GM10266 (cell line): ENCODE results near the gene P2RY12.

Experiments
- DNase-seq: peaks from one replicate; pipeline ENCODE4 v3.0.0; 2012; ENCODE audit errors: extremely low spot score
- TF ChIP-seq, protein P1 (sequence below): IDR thresholded peaks from 2 replicates; pipeline ENCODE4 v1.5.1; 2012; ENCODE audit warnings: mild to moderate bottlenecking, low read depth; ENCODE audit not compliant: control insufficient read depth, insufficient read depth; ENCODE audit errors: missing control alignments

P2RY12 gene

DNA sequence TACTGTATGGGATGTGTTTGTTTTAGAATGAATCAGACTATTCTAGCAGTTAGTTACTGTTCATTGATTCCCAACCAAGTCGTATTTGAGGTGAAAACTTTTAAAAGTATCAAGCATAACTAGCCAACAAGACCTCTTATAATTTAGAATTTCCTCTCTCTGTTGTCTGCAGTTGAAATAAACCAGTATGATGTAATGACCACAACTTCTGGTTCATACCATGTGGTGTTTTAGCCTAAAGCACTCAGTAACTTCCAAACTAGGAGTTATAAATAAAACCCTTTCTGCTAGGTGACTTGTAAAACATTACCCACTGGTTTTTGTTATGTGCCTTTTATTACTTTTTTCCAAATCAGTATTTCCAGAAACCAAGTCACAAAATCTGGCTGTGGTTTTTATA lies 19.8 kb upstream of the P2RY12 start:
- peak; percentile 21 for DNase-seq
- TF ChIP-seq, protein P1, sequence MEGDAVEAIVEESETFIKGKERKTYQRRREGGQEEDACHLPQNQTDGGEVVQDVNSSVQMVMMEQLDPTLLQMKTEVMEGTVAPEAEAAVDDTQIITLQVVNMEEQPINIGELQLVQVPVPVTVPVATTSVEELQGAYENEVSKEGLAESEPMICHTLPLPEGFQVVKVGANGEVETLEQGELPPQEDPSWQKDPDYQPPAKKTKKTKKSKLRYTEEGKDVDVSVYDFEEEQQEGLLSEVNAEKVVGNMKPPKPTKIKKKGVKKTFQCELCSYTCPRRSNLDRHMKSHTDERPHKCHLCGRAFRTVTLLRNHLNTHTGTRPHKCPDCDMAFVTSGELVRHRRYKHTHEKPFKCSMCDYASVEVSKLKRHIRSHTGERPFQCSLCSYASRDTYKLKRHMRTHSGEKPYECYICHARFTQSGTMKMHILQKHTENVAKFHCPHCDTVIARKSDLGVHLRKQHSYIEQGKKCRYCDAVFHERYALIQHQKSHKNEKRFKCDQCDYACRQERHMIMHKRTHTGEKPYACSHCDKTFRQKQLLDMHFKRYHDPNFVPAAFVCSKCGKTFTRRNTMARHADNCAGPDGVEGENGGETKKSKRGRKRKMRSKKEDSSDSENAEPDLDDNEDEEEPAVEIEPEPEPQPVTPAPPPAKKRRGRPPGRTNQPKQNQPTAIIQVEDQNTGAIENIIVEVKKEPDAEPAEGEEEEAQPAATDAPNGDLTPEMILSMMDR, result no peak

DNA sequence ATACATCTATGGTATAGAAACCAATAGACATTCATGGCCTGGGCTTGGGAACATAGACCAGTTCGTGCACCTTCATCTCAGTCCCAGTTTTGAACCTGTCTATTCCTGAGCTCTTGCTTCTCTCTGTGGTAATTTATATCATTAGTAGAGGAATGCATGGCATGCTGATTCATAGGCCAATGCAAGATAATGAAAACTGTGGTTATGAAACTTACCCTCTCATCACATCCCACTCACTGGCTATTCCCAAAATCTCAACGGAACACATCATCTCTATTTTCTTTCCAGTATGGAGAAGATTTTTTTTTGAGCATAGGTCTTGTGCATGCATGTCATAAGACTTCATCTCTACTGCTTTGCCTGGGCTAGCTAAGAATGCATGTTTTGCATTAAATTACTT lies 18.7 kb upstream of the P2RY12 start:
- no peak for DNase-seq
- TF ChIP-seq, protein P1, result no peak

DNA sequence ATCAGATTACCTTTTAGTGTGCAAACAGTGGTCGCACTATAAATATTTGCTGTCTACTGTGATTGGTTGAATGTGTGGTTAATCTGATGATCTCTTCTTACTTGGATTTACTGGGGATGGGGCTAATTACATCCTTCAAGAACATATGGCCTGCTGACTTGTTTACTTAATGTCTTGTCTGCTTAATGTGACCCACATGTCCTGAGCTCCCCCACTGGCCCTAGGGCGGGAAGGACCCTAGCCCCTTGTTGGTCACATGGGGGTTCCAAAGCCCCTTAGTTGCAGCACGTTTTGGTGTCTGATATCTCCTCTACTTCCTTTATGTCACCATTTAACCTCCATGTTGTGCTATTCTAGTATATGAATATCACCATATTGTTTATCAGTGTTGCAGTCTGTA lies 17.8 kb upstream of the P2RY12 start:
- TF ChIP-seq, protein P1, result no peak
- no peak for DNase-seq

DNA sequence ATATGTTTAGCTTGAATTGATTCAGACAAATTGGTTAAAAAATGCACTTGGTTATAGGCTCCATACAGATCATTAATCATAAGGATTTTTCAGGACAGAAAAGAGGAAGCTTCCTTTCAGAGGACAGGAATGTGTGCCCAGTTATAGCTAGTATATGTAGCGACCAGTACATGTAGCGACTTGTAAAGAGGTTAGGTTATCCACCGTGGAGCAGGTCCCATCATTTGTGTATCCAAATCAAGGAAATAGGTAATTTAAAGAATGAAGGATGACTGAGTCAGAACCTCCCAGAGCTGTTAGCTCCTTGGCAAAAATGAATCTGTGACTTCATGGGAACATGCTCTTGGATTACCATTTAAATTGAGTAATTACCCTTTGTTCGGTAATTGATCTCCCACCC lies 15.8 kb upstream of the P2RY12 start:
- TF ChIP-seq, protein P1, result no peak
- no peak for DNase-seq

DNA sequence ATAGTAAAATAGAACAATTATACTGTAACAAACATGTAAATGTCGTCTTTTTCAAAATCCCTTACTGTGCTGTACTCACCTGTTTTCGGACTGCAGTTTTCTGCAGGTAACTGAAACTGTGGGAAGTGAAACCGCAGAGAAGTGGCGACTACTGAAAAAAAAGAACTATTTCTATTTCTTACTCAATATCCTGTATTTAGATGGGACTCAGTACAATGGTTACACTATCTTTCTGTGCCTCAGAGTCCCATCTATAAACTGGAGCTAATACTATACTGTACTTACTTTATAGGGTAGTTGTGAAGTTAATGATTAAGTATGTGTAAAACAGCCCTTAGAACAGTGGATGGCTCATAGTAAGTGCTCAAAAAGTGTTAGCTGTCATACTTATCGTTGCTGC lies 14.3 kb upstream of the P2RY12 start:
- TF ChIP-seq, protein P1, result no peak
- no peak for DNase-seq

DNA sequence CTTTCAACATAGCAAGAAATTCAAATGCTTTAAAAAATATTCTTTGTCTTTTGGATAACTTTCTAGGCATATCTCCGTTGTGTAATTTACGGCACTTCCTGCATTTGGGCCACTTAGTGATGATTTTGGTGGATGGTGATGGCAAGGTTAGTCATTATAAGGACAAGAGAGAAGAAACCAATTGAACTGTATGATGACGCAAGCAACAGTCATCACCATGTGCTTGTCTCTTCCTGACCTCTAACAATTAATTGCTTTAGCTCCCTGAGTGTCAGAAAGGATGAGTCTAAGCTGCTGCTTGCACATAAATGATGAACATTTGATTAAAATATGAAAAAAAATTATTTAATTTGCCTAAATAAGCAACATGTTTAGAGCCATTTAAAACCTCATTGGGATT lies 11.3 kb upstream of the P2RY12 start:
- DNase-seq, result no peak
- TF ChIP-seq, protein P1, result no peak

DNA sequence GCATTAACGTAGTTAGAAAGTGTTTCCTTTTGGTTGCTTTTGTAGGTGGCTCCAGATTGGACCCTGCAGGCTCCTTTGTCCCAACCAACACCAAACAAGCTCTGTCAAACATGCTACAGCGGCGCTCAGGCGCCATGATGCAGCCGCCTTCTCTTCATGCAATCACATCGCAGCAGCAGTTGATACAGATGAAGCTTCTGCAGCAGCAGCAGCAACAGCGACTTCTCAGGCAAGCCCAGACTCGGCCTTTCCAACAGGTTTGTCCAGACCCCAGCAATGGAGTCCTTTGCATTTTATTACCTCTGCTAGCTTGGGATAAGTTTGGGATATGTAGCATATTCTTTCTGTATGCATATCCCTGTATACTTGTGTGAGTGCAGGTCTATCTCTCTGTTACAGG lies 10.1 kb upstream of the P2RY12 start:
- DNase-seq, result no peak
- TF ChIP-seq, protein P1, result no peak
